HL-60 (cell line): ENCODE measurements around the gene PCDHA11.
"Not testable (repeated sequence)": the region's sequence is repeated elsewhere in the genome, so short reads cannot be mapped to it uniquely, and the experiment has no call there.

Experiments
- DNase-seq, 2 experiments: peaks; one replicate each; pipeline ENCODE4 v3.0.0-alpha.2; 2010 to 2020; ENCODE audit warnings: low read depth in 1 of 2, low spot score in 1 of 2
- H3K27ac ChIP-seq: fragments of 250-450 bp; sonication (Bioruptor Pico); replicated peaks from 2 replicates; pipeline ENCODE4 v1.5.1; 2020; ENCODE audit warnings: mild to moderate bottlenecking, moderate library complexity
- H3K27me3 ChIP-seq: fragments of 250-450 bp; sonication (Bioruptor Pico); 2 replicates; pipeline ENCODE4 v1.5.1; 2021; ENCODE audit warnings: mild to moderate bottlenecking, moderate library complexity; ENCODE audit not compliant: insufficient read depth, poor library complexity, severe bottlenecking
- H3K4me3 ChIP-seq: replicated peaks from 2 replicates; pipeline ENCODE4 v1.5.1; 2011; ENCODE audit warnings: mild to moderate bottlenecking, control low read depth, low read length; ENCODE audit not compliant: insufficient read depth
- CTCF ChIP-seq: IDR thresholded peaks from one replicate; pipeline ENCODE4 v1.5.1; 2011; ENCODE audit warnings: low read length, control low read depth, inconsistent platforms; ENCODE audit not compliant: insufficient read depth
- GABPA ChIP-seq: IDR thresholded peaks from 2 replicates; pipeline ENCODE4 v1.6.1; 2012; ENCODE audit warnings: low read depth
- POLR2AphosphoS5 ChIP-seq: IDR thresholded peaks from 2 replicates; pipeline ENCODE4 v1.6.1; 2012; ENCODE audit warnings: low read depth
- REST ChIP-seq: IDR thresholded peaks from 2 replicates; pipeline ENCODE4 v1.6.1; 2012; ENCODE audit warnings: low read depth; ENCODE audit not compliant: insufficient replicate concordance
- SPI1 ChIP-seq: IDR thresholded peaks from 2 replicates; pipeline ENCODE4 v1.6.1; 2012; ENCODE audit warnings: low read depth, mild to moderate bottlenecking, borderline replicate concordance

PCDHA11 gene

GRCh38 chr5:140833993-140834392 is 34.8 kb upstream of the PCDHA11 start, which contains the start of gene PCDHA7:
TSS of gene PCDHA7 (plus strand) at chr5:140834269. CDS start at chr5:140834384, 115 bp downstream.
- Histone ChIP-seq H3K27ac (no peak within 1 kb of the TSS), H3K27me3 (no peaks in the 10 kb centered on the region), H3K4me3 (no peak within 1 kb of the TSS)
- no peak for DNase-seq
- TF ChIP-seq GABPA (no peak), CTCF (no peak)

GRCh38 chr5:140834439-140835008 is 34.2 kb upstream of the PCDHA11 start:
- not testable (repeated sequence) for DNase-seq, H3K27me3 ChIP-seq, H3K4me3 ChIP-seq, H3K27ac ChIP-seq

- H3K27ac ChIP-seq, result no peak overlapping the region
- no peak overlapping the region for H3K4me3 ChIP-seq
- TF ChIP-seq CTCF, result no peak
- no peak for TF ChIP-seq SPI1
- no peak for TF ChIP-seq REST
- no peak for DNase-seq
- no peaks in the 10 kb centered on the region for H3K27me3 ChIP-seq
These were observed 32.9 kb upstream of the PCDHA11 start for GRCh38 chr5:140835622-140836510.

- no peak for TF ChIP-seq GABPA
- TF ChIP-seq REST, result no peak
- TF ChIP-seq POLR2AphosphoS5, result no peak
- TF ChIP-seq SPI1, result no peak
- no peak for TF ChIP-seq CTCF
- Histone ChIP-seq H3K27me3 (no peaks in the 10 kb centered on the region), H3K4me3 (no peak within 1 kb of the TSS), H3K27ac (no peak within 1 kb of the TSS)
- no peak for DNase-seq
These were observed 27.5 kb upstream of the PCDHA11 start, which contains the start of gene PCDHA8 for GRCh38 chr5:140840978-140841962. TSS of gene PCDHA8 (plus strand) at chr5:140841187. CDS start at chr5:140841322, 135 bp downstream.
